GM19438 (cell line): ENCODE results near the gene SPON1.

Experiments
- ATAC-seq: cut with Tn5 transposase; IDR thresholded peaks from one replicate; pipeline ENCODE4 v1.9.1; 2021; ENCODE audit warnings: low read depth; ENCODE audit not compliant: unreplicated experiment

Gene SPON1

GRCh38 chr11:14308897-14309387 lies 346.4 kb downstream of the SPON1 start:
- ATAC-seq: no peak

- no peak for ATAC-seq
Observed at GRCh38 chr11:14309425-14310192, 347.1 kb downstream of the SPON1 start.

GRCh38 chr11:14310679-14311078 lies 348.2 kb downstream of the SPON1 start:
- ATAC-seq: no peak

GRCh38 chr11:14312736-14313438 lies 350.4 kb downstream of the SPON1 start:
- ATAC-seq: no peak

- no peak for ATAC-seq
Observed at GRCh38 chr11:14314127-14314526, 351.6 kb downstream of the SPON1 start.

GRCh38 chr11:14315130-14315529 lies 352.6 kb downstream of the SPON1 start:
- no peak for ATAC-seq
